Activated CD4-positive, alpha-beta T cell treated with anti-CD3 and anti-CD28 coated beads, Interleukin-2, amount 10 ng/mL, durations not matched to agents 7 days and 5 days (primary cell): ENCODE data around the gene CFHR1. TPM values are rescaled to one million over a fixed set of nuclear protein-coding genes. Genes with fewer than 3 reads are reported as not detected.
"Not testable (repeated sequence)": the region's sequence is repeated elsewhere in the genome, so short reads cannot be mapped to it uniquely, and the experiment has no call there.

ENCODE experiments used
- CTCF ChIA-PET: fragments of 350-600 bp; sonication (Branson Sonifier 250); formaldehyde crosslinking; loops from one replicate; lab custom pipeline; 2021; ENCODE audit warnings: antibody characterized with exemption; lab: Charles Lee
- POLR2A ChIA-PET: fragments of 350-600 bp; sonication (Branson Sonifier 250); formaldehyde crosslinking; loops from one replicate; lab custom pipeline; 2021; ENCODE audit warnings: antibody characterized with exemption; lab: Charles Lee
- DNase-seq: peaks from one replicate; pipeline ENCODE4 v3.0.0-alpha.2; 2020
- H3K27ac Mint-ChIP-seq: one replicate; pipeline ENCODE4 v1.8.0; 2021; ENCODE audit warnings: mild to moderate bottlenecking, moderate library complexity, mixed read lengths
- H3K27me3 Mint-ChIP-seq: one replicate; pipeline ENCODE4 v1.8.0; 2021; ENCODE audit warnings: mixed read lengths
- H3K36me3 Mint-ChIP-seq: one replicate; pipeline ENCODE4 v1.8.0; 2021; ENCODE audit warnings: low read depth, mixed read lengths
- H3K4me1 Mint-ChIP-seq: one replicate; pipeline ENCODE4 v1.8.0; 2021; ENCODE audit warnings: mixed read lengths
- H3K4me3 Mint-ChIP-seq: one replicate; pipeline ENCODE4 v1.8.0; 2021; ENCODE audit warnings: mild to moderate bottlenecking, moderate library complexity, mixed read lengths
- H3K9me3 Mint-ChIP-seq: one replicate; pipeline ENCODE4 v1.8.0; 2021; ENCODE audit warnings: mixed read lengths
- total RNA-seq, 2 experiments: library from RNA; stranded (reverse); gene quantifications; one replicate each; pipeline ENCODE4 v1.2.3, GENCODE V29; 2021

CFHR1 gene
- not detected for total RNA-seq

- H3K4me1 Mint-ChIP-seq, POLR2A ChIA-PET, CTCF ChIA-PET, H3K4me3 Mint-ChIP-seq, H3K36me3 Mint-ChIP-seq, DNase-seq, H3K27me3 Mint-ChIP-seq, H3K9me3 Mint-ChIP-seq, H3K27ac Mint-ChIP-seq: not testable (repeated sequence)
Measured at GRCh38 chr1:196819531-196819930, at the start of gene CFHR1. CFHR1 (plus strand) TSS chr1:196819731; CDS start chr1:196819845, 114 bp downstream.

GRCh38 chr1:196769823-196770222 is 49.7 kb upstream of the CFHR1 start:
- H3K4me3 Mint-ChIP-seq, CTCF ChIA-PET: not testable (repeated sequence)

GRCh38 chr1:196773713-196774112 is 45.8 kb upstream of the CFHR1 start:
- Mint-ChIP-seq H3K4me1 (no peaks in the 10 kb centered on the region), H3K27me3 (no peaks in the 10 kb centered on the region), H3K4me3 (no peak overlapping the region), H3K36me3 (no peaks in the 10 kb centered on the region), H3K27ac (no peak overlapping the region), H3K9me3 (no peaks in the 10 kb centered on the region)
- no peak for DNase-seq
- CTCF ChIA-PET = no interaction called here
- POLR2A ChIA-PET = no interaction called here

More at GRCh38 chr1:196769823-196770222, 49.7 kb upstream of the CFHR1 start:
- H3K4me1 Mint-ChIP-seq, DNase-seq, H3K27me3 Mint-ChIP-seq, POLR2A ChIA-PET, H3K9me3 Mint-ChIP-seq, H3K27ac Mint-ChIP-seq, H3K36me3 Mint-ChIP-seq: not testable (repeated sequence)

DNA sequence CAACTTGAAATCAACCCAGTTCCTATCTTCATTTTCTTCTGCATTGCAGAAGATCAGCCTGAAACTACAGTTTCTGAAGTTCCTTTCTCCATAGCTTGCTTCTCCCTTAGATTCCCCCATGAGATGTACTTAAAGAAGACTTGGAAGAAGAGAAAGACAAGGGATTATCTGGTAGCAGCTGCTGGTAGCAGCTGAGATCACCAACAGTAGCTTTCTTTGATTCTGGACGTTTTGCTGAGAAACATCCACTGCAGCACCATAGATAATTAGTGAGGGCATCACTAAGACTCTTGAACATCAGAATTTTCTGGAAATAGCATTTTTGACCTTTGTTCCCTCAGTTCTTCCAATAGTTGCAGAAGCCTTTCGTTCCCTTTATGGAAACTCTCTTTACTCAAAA is 45.4 kb upstream of the CFHR1 start:
- POLR2A ChIA-PET = no interaction called here
- H3K36me3 Mint-ChIP-seq = no peaks in the 10 kb centered on the region
- no peaks in the 10 kb centered on the region for H3K4me1 Mint-ChIP-seq
- no peak for DNase-seq
- H3K27me3 Mint-ChIP-seq = no peaks in the 10 kb centered on the region
- no peaks in the 10 kb centered on the region for H3K9me3 Mint-ChIP-seq
- H3K27ac Mint-ChIP-seq = no peak overlapping the region
- H3K4me3 Mint-ChIP-seq = no peak overlapping the region
- CTCF ChIA-PET = no interaction called here

GRCh38 chr1:196774603-196775002 is 44.9 kb upstream of the CFHR1 start, which contains the start of gene CFHR3:
CFHR3 (plus strand) TSS chr1:196774840; CDS start chr1:196774887, 47 bp downstream.
- no peaks in the 10 kb centered on the region for H3K4me1 Mint-ChIP-seq

GRCh38 chr1:196777603-196778002 is 41.9 kb upstream of the CFHR1 start:
- no peaks in the 10 kb centered on the region for H3K27me3 Mint-ChIP-seq
- no peaks in the 10 kb centered on the region for H3K4me1 Mint-ChIP-seq
- H3K4me3 Mint-ChIP-seq = no peak overlapping the region
- no peak for DNase-seq
- ChIA-PET POLR2A (no interaction called here), CTCF (no interaction called here)
- H3K36me3 Mint-ChIP-seq = no peaks in the 10 kb centered on the region
- no peak overlapping the region for H3K27ac Mint-ChIP-seq
- no peaks in the 10 kb centered on the region for H3K9me3 Mint-ChIP-seq

More at GRCh38 chr1:196774603-196775002, 44.9 kb upstream of the CFHR1 start, which contains the start of gene CFHR3:
- Mint-ChIP-seq H3K36me3 (no peaks in the 10 kb centered on the region), H3K27ac (no peak within 1 kb of the TSS), H3K27me3 (no peaks in the 10 kb centered on the region), H3K4me3 (no peak within 1 kb of the TSS), H3K9me3 (no peaks in the 10 kb centered on the region)
- DNase-seq = no peak
- ChIA-PET CTCF (no interaction called here), POLR2A (no interaction called here)

GRCh38 chr1:196779093-196779492 is 40.4 kb upstream of the CFHR1 start:
- Mint-ChIP-seq H3K4me1 (no peaks in the 10 kb centered on the region), H3K4me3 (no peak overlapping the region), H3K9me3 (no peaks in the 10 kb centered on the region), H3K36me3 (no peaks in the 10 kb centered on the region), H3K27ac (no peak overlapping the region), H3K27me3 (no peaks in the 10 kb centered on the region)
- ChIA-PET CTCF (no interaction called here), POLR2A (no interaction called here)
- DNase-seq = no peak

DNA sequence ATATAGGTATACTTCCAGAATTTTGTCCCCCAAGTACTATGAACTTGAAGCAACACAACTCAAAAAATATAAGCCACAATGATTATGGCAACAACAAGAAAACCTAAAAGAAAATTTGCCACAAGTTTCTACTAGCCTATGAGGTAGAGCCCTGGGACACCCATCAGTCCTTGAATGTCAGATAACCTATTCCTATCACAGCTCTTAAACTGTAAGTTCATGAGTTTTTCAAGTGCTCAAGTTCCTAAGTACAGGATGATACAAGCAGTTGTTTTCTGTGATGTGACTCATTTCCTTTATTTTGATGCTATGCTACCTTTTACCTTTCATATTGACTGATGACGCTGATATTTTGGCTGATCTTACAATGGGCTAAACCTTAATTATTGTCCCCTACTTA is 28.3 kb upstream of the CFHR1 start:
- POLR2A ChIA-PET, H3K27ac Mint-ChIP-seq, DNase-seq, H3K9me3 Mint-ChIP-seq, H3K4me1 Mint-ChIP-seq, H3K36me3 Mint-ChIP-seq, CTCF ChIA-PET, H3K27me3 Mint-ChIP-seq, H3K4me3 Mint-ChIP-seq: not testable (repeated sequence)

DNA sequence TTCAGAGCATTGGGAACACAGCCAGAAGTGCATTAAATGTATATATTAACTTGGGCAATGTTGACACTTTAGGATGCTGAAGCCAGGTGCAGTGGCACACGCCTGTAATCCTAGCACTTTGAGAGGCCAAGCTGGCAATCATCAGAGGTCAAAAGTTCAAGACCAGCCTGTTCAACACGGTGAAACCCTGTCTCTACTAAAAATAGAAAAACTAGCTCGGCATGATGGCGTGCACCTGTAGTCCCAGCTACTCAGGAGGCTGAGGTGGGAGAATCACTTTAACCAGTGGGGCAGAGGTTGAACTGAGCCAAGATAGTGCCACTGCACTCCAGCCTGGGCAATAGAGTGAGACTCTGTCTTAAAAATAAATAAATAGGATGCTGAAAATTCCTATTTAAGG is 25.4 kb upstream of the CFHR1 start:
- CTCF ChIA-PET, H3K4me1 Mint-ChIP-seq, H3K9me3 Mint-ChIP-seq, H3K36me3 Mint-ChIP-seq, POLR2A ChIA-PET, H3K27me3 Mint-ChIP-seq, H3K4me3 Mint-ChIP-seq, DNase-seq, H3K27ac Mint-ChIP-seq: not testable (repeated sequence)

- Mint-ChIP-seq H3K36me3 (no peaks in the 10 kb centered on the region), H3K27me3 (no peaks in the 10 kb centered on the region), H3K4me3 (no peak overlapping the region), H3K9me3 (peaks cover 3% of the 10 kb centered on the region), H3K4me1 (no peaks in the 10 kb centered on the region), H3K27ac (no peak overlapping the region)
- ChIA-PET POLR2A (no interaction called here), CTCF (no interaction called here)
- DNase-seq = no peak
Measured at GRCh38 chr1:196797891-196798290, 21.6 kb upstream of the CFHR1 start.

DNA sequence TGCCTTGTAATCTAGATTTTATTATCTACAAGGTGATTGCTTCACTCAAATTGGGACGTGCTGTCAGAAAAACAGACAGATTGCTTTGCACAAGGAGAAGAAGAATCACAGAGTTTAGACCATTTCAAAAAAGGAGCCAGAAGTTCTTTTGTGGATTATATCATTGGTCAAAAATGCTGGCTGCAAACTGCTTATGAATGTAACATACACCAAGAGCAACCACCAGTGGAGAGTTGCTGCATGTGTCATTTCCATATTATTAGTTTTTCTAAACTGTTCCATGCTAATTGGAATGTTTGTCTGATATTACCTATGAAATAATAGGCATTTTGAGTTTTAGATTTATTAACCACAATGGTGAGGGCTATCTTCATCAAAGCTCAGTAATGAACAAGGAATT is 17.6 kb upstream of the CFHR1 start:
- H3K9me3 Mint-ChIP-seq, H3K27me3 Mint-ChIP-seq, H3K36me3 Mint-ChIP-seq, H3K4me3 Mint-ChIP-seq, DNase-seq, CTCF ChIA-PET, H3K27ac Mint-ChIP-seq, H3K4me1 Mint-ChIP-seq, POLR2A ChIA-PET: not testable (repeated sequence)

DNA sequence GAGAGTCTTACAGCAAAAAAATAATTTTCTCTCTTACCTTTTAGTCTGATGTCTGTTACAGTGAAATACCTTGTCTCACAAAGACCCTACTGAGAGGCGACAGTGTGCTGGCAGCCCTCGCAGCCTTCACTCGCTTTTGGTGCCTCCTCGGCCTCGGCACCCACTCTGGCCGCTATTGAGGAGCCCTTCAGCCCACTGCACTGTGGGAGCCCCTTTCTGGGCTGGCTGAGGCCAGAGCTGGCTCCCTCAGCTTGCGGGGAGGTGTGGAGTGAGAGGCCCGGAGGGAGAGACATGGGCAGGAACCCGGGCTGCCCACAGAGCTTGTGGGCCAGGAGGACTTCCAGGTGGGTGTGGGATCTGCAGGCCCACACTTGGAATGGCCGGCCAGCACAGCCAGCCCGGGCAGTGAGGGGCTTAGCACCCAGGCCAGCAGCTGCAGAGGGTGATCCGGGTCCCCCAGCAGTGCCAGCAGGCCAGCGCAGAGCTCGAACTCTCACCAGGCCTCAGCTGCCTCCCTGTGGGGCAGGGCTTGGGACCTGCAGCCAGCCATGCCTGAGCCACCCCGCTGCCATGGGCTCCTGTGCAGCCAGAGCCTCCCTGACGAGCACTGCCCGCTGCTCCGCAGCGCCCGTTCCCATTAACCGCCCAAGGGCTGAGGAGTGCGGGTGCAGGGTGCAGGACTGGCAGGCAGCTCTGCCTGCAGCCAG is 10.8 kb upstream of the CFHR1 start:
- Mint-ChIP-seq H3K27ac (no peak overlapping the region), H3K4me3 (no peak overlapping the region), H3K27me3 (no peaks in the 10 kb centered on the region), H3K4me1 (no peaks in the 10 kb centered on the region), H3K36me3 (no peaks in the 10 kb centered on the region), H3K9me3 (no peaks in the 10 kb centered on the region)
- no peak for DNase-seq
- ChIA-PET CTCF (no interaction called here), POLR2A (no interaction called here)

- H3K9me3 Mint-ChIP-seq, H3K4me1 Mint-ChIP-seq, DNase-seq, CTCF ChIA-PET, H3K27me3 Mint-ChIP-seq, H3K27ac Mint-ChIP-seq, H3K4me3 Mint-ChIP-seq, H3K36me3 Mint-ChIP-seq, POLR2A ChIA-PET: not testable (repeated sequence)
Measured at GRCh38 chr1:196817442-196817841, 2.1 kb upstream of the CFHR1 start.

- H3K4me1 Mint-ChIP-seq, POLR2A ChIA-PET, H3K9me3 Mint-ChIP-seq, H3K27me3 Mint-ChIP-seq, H3K36me3 Mint-ChIP-seq, H3K4me3 Mint-ChIP-seq, CTCF ChIA-PET, H3K27ac Mint-ChIP-seq: not testable (repeated sequence)
- peak; percentile 9 for DNase-seq
Measured at GRCh38 chr1:196827860-196828259, 8.3 kb downstream of the CFHR1 start.
